NB4 (cell line): ENCODE data around the gene AGBL4.

Experiments
- CTCF ChIP-seq: IDR thresholded peaks from one replicate; pipeline ENCODE4 v1.5.1; 2012; ENCODE audit warnings: low read depth, low read length
- MYC ChIP-seq: IDR thresholded peaks from 2 replicates; pipeline ENCODE4 v1.6.1; 2011; ENCODE audit warnings: low read depth, low read length

DNA sequence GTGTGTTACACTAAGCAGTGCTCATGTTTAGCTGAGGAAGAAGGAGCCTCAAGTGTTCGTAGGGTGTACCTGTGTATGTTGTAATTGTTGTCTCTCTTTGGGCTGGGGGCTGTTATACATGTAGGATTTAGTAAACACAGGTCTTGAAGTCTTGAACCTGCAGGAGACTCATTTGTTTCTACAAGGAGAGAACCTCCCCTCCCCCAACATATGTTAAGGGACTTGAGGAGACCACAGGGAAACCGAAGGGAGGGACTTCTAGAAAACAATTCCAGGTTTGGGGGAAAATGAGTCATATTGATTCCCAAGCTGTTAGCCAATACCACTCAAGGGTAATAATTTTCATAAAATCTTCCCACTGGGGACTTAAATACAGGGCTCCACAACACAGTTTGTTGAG lies 25.0 kb upstream of the AGBL4 start:
- TF ChIP-seq CTCF (no peak), MYC (no peak)
